Lower leg skin (tissue), 3 donors: ENCODE measurements around the gene REV3L.

ENCODE experiments used
- CTCF ChIP-seq, 3 donors: fragments of 450-650 bp; IDR thresholded peaks; one replicate each; pipeline ENCODE4 v1.5.1; 2016; ENCODE audit warnings: antibody characterized with exemption in 3 of 3, mild to moderate bottlenecking in 3 of 3, moderate library complexity in 2 of 3
- POLR2A ChIP-seq, 2 donors: fragments of 450-650 bp; IDR thresholded peaks; one replicate each; pipeline ENCODE4 v1.6.1; 2016 to 2017; ENCODE audit warnings: antibody characterized with exemption in 2 of 2, mild to moderate bottlenecking in 1 of 2, moderate library complexity in 1 of 2

DNA sequence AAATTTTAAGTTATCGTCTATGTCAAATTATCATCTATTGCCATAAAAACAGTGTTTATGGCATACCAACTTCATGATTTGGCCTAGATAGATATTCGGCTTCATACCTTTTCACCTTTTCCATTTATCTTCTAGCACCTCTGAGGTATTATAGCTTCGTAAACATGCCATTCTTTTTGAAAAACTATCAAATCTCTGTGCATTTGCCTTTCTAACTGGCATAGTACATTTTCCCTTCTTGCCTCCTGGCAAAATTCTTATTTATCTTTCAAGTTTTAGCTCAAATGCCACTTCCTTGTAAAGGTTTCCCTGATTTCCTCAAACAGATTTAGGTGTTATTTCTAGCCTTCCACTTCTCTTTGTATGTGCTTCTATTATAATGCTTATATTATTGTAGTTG, 7.0 kb upstream of the REV3L start:
- TF ChIP-seq CTCF (IDR thresholded peaks at IDR 0.05), result no peak
- no peak for TF ChIP-seq POLR2A (IDR thresholded peaks at IDR 0.05)
